Skin epidermis (tissue), 12 donors: Measurements from ENCODE around the gene FCRLA.
A peak's percentile ranks its signal among the peaks of the same experiment; 100 is the strongest.
"Not testable (repeated sequence)": the region's sequence is repeated elsewhere in the genome, so short reads cannot be mapped to it uniquely, and the experiment has no call there.

Source experiments
- H3K27ac ChIP-seq, 21 experiments: fragments of 200-600 bp; sonication (generic) in 11 of 21; one replicate each; pipeline ENCODE4 v1.5.0; 2020; ENCODE audit warnings: mild to moderate bottlenecking in 3 of 21, inconsistent platforms in 2 of 21, moderate library complexity in 2 of 21
- H3K4me3 ChIP-seq, 7 experiments: fragments of 200-600 bp; sonication (generic) in 2 of 7; one replicate each; pipeline ENCODE4 v1.5.0; 2020; ENCODE audit warnings: inconsistent platforms in 2 of 7, mild to moderate bottlenecking in 2 of 7, moderate library complexity in 1 of 7

FCRLA gene

GRCh38 chr1:161706482-161707347, at the start of gene FCRLA:
FCRLA (plus strand) TSS chr1:161707229; CDS start chr1:161707265, 36 bp downstream.
- Histone ChIP-seq H3K27ac (peak within 1 kb of the TSS in 6 of 21 experiments; percentile 9 to 57 (median 44)), H3K4me3 (no peak within 1 kb of the TSS)

- H3K4me3 ChIP-seq, H3K27ac ChIP-seq: not testable (repeated sequence)
Observed at GRCh38 chr1:161658524-161658923, 48.5 kb upstream of the FCRLA start.

GRCh38 chr1:161661660-161662311, 45.2 kb upstream of the FCRLA start:
- not testable (repeated sequence) for H3K4me3 ChIP-seq, H3K27ac ChIP-seq

- H3K27ac ChIP-seq, H3K4me3 ChIP-seq: not testable (repeated sequence)
Observed at GRCh38 chr1:161662684-161663339, 44.2 kb upstream of the FCRLA start, which contains the start of gene FCGR2B. FCGR2B (plus strand) TSS chr1:161663143; CDS start chr1:161663242, 99 bp downstream.

GRCh38 chr1:161663569-161663968, 43.5 kb upstream of the FCRLA start:
- not testable (repeated sequence) for H3K4me3 ChIP-seq, H3K27ac ChIP-seq

GRCh38 chr1:161664689-161665088, 42.3 kb upstream of the FCRLA start:
- not testable (repeated sequence) for H3K27ac ChIP-seq, H3K4me3 ChIP-seq

- H3K4me3 ChIP-seq, H3K27ac ChIP-seq: not testable (repeated sequence)
Observed at GRCh38 chr1:161671045-161672020, 35.7 kb upstream of the FCRLA start.

- not testable (repeated sequence) for H3K27ac ChIP-seq, H3K4me3 ChIP-seq
Observed at GRCh38 chr1:161673437-161673836, 33.6 kb upstream of the FCRLA start.

GRCh38 chr1:161674447-161674846, 32.6 kb upstream of the FCRLA start:
- H3K27ac ChIP-seq, H3K4me3 ChIP-seq: not testable (repeated sequence)

GRCh38 chr1:161674908-161675307, 32.1 kb upstream of the FCRLA start:
- not testable (repeated sequence) for H3K4me3 ChIP-seq, H3K27ac ChIP-seq

GRCh38 chr1:161676441-161676840, 30.6 kb upstream of the FCRLA start:
- H3K4me3 ChIP-seq = no peak overlapping the region
- H3K27ac ChIP-seq = peak overlapping the region in 1 of 21 experiments; percentile 54

- Histone ChIP-seq H3K27ac (peak overlapping the region in 1 of 21 experiments; percentile 54), H3K4me3 (no peak overlapping the region)
Observed at GRCh38 chr1:161676958-161677689, 29.9 kb upstream of the FCRLA start.

GRCh38 chr1:161678500-161678899, 28.5 kb upstream of the FCRLA start:
- Histone ChIP-seq H3K27ac (no peak overlapping the region), H3K4me3 (no peak overlapping the region)

GRCh38 chr1:161681879-161682278, 25.1 kb upstream of the FCRLA start:
- Histone ChIP-seq H3K4me3 (no peak overlapping the region), H3K27ac (no peak overlapping the region)

- Histone ChIP-seq H3K27ac (no peak overlapping the region), H3K4me3 (no peak overlapping the region)
Observed at GRCh38 chr1:161688946-161689345, 18.1 kb upstream of the FCRLA start.

GRCh38 chr1:161691846-161692245, 15.2 kb upstream of the FCRLA start:
- H3K27ac ChIP-seq = no peak overlapping the region
- H3K4me3 ChIP-seq = no peak overlapping the region

- not testable (repeated sequence) for H3K27ac ChIP-seq, H3K4me3 ChIP-seq
Observed at GRCh38 chr1:161693020-161693712, 13.9 kb upstream of the FCRLA start.

GRCh38 chr1:161698302-161698701, 8.7 kb upstream of the FCRLA start:
- H3K27ac ChIP-seq, H3K4me3 ChIP-seq: not testable (repeated sequence)
